GM04503 (cell line): Measurements from ENCODE around the gene KAZN.

Experiments
- DNase-seq: peaks from one replicate; pipeline ENCODE4 v3.0.0-alpha.2; 2012; ENCODE audit warnings: low read depth

Gene KAZN

DNA sequence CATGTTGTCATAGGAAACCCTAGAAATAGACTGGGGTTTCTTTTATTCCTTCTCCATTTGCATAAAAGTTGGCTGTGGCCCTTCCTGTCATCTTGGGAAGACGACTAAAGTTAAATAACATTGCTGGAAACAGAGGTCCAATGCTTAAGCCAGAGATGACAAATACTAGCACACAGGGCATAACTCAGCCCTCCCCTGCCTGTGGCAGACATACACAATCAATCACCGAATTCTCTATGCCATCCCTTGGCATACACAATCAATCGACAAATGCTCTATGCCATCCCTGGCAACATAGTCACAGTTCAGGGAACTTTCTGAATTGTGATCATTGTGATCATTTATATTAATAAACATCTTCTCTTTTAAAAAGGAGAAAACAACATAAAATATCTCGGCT, 229.4 kb downstream of the KAZN start:
- DNase-seq = no peak

DNA sequence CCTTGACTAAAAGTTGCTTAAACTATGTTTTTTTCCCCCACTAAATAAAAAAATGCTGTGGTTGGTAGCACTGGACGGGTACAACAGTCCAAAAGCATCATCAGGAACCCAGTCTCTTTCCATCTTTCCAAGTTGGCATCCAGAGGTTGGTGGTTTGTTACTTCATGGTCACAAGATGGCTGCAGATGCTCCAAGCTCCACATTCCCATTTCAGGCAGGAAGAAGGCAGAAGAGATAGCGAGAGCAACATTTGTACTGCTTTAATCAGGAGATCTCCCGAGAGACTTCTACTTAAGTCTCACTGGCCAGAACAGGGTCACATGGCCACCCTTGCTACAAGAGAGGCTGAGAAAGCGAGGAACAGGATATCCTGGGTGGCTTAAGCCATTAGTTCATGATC, 230.2 kb downstream of the KAZN start:
- no peak for DNase-seq

DNA sequence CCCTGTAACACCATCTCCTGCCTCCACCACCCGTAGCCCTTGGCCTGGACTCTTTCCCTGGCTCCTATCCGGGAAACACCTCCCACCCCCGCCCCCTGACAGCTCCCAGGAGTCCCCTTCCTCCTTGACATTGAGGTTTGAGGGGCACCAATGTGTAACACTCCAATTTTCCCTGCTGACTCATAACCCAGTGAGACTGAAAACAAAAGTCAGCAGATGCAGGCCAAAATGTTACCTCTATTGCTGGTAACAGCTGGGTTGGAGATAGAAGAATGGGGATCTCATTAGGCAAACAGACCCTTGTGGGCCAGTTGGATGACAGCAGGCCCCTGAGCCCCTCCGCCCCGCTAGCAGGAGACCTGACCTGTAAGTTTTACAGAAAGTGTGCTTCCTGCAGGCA, 237.2 kb downstream of the KAZN start:
- no peak for DNase-seq

DNA sequence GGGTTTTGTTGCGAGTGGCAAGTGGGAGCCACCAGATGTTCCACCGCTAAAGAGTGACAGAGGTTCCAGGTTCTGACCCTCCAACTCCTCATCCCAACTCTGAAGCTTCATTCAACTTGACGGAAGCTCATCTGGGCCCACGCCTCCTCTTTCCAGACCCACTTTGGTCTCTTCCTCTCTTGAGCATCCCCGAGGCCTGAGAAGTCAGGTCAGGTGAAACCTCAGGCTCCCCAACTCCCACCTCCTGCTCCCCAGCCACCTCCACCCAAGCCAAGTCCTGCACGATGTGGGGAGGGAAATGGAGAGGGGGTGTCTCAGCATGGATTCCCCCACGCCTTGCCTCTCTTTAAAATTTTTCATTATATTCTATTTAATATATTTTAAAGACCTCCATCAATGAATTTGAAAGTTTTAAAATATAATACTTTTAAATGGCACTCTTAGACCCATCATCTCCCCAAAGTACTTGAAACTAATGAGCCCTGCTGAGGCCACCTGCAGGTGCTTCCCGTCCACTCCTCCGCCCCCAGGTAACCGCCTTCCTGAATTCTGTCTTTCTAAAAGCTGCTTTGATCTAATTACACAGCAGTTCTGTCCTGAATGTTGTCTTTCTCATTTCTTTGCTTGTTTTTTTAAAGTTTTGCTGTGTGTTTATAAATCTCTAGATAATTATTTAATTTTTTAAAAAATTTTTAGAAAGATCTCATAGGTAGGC, 238.1 kb downstream of the KAZN start:
- DNase-seq = no peak

DNA sequence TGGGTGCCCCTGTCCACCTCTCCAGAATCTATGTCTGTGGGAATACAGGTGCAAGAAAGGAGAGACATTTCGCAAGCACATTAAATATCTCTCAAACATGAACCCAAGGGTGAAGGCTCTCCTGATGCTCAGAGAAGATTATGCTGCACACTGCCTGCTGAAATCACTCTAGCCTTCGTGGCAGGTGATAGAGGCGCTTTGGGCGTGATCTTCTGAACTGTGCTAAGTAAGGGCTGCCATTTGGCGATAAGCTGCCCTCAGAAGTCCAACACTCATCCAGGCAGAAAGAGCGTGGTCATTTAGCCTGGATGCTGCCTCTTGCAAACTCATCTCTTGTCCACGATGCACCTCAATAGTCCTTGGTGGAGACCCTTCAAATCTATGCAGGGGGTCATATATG, 241.9 kb downstream of the KAZN start:
- DNase-seq = no peak

DNA sequence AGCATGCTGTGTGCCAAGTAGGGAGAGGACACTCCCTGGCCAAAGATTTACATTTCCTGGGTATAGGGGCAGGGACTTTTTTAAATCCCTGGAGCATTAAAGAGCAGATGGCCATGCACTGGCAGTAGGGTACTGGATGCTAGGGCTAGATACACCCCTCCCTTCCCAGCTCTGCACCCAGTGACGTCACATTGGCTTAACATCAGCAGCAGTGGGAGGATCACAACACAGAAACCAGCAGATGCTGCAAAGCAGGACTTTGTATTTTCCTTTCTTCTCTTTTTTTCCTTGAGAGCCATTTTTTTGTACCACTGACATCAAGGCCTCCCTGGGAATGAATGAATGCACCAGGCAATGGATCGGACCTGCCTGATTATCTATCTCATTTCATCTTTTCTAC, 243.0 kb downstream of the KAZN start:
- no peak for DNase-seq

DNA sequence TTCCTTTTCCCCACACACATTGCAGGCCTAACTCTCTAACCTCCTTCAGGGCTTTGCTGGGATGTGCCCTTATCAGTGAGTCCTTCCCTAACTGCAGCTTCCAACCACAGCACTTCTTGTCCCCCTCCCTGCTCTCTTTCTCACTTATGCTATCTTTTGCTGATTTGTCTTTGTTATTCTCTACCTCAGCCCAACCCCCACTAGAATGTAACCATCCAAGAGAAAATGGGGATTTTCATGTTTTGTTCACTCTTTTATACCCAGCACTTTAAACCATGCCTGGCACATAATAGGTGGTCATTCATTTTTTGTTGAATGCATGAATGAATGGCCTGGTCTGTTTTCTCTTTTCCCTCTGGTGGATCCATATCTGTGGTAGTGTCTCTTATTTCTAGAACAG, 243.5 kb downstream of the KAZN start:
- DNase-seq = no peak

DNA sequence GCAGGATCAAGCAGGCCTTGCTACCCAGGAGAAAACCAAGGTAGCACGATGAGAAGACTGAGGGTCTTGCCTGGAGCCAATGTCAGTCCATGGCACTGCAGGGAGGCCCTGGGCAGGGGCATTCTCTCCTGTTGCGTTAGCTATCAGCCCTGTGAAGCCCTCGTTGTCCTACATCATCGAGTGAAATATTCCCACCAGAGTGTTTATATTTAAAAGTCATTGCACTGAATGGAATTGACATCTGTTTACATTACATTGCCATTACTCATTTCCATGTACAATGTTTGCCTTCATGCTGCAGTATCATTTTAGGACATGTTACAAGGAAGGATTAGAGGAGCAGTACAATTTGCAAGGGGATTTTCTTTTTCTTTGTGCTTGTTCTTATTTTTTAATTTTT, 243.9 kb downstream of the KAZN start:
- no peak for DNase-seq

DNA sequence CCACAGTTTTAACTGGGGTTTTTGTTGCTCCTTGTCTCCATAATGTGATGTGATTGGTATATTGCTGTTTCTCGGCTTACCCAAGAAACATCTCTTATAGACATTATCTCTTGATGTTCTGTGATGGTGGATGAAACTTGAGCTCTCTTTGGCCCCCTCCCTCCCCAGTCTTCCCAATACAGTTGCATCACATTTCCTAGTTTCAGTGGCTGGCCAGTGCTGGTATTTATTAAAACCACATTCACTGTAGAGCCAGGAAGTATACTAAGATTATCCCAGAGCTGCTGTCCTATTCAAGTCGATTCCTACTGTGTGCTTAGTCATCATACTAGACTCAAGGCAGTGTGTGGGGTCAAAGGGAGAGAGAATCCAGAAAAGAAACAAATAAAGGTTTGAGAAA, 244.4 kb downstream of the KAZN start:
- DNase-seq = no peak

DNA sequence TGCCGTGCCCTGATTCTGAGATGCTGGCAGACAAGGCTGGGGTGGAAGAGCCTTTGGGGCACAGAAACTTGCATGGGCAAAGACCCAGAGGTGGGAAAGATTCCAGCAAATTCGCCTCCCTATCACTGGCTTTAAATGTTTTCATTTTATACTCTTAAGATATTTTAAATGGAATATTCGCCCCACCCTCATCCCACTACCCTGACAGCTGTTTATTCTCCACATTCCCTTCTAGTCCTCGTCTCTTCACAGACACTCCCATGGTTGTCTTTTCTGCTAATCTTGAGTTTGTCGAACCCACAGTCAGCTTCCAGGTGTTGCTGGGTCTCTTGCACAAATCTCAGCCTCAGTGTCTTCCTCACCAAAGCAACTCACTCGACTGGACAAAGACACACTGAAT, 245.0 kb downstream of the KAZN start:
- DNase-seq = no peak

DNA sequence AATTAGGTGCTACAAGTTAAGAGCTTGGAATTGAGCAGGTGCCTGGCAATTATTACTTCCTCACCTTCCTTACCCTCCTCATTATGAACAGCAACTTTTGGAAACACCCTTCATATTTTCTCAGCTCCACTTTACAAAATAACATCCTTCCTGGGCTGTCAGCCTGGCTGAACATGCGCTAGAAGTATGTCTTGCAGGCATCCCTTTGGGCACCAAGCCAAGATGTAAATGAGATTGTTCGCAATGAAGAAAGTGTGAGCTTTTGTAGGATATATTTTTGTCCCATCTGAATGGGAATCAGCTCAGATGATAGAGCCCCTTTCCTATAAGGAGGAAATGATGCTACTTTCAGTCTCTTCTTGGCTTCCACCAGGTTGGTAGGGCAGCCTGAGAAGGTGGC, 245.9 kb downstream of the KAZN start:
- no peak for DNase-seq

DNA sequence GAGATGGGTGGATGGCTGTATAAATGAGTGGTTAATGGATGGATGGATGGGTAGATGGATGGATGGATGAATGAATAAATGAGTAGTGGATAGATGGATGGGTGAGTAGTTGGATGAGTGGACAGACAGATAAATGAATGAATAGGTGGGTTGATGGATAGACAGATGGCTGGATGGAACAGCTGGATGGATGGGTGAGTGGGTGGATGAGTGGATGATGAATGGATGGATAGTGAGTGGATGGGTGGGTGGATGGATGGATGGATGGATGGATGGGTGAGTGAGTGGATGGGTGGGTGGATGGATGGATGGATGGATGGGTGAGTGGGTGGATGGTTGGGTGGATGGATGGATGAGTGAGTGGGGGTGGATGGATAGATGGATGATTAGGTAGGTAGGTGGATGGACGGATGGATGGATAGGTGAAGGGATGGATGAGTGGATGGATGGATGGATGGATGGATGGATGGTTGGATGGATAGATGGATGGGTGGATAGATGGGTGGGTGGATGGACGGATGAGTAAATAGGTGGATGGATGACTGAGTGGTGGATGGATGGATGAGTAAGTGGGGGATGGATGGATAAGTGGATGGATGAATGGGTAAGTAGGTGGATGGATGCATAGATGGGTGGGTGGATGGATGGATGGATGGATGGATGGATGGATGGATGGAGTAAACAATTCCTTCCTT, 246.6 kb downstream of the KAZN start:
- no peak for DNase-seq

DNA sequence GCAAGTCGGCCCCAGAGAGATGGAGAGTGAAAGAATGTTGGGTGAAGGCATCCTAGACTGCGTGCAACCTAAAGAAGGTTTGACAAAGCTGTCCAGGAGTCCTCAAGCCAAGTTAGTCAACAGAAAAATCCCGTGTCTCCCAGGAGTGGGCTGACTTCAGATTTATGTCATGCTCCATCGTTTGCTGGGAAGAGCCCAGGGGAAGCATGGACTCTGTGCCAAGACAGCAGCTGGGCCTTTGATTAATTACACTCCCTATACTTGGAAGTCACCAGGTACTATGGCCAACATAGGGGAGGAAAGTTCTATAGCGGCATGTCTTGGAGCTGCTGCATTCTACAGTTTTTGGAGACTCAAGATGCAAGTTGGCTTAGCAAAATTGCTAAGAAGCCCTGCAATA, 247.4 kb downstream of the KAZN start:
- DNase-seq = no peak

DNA sequence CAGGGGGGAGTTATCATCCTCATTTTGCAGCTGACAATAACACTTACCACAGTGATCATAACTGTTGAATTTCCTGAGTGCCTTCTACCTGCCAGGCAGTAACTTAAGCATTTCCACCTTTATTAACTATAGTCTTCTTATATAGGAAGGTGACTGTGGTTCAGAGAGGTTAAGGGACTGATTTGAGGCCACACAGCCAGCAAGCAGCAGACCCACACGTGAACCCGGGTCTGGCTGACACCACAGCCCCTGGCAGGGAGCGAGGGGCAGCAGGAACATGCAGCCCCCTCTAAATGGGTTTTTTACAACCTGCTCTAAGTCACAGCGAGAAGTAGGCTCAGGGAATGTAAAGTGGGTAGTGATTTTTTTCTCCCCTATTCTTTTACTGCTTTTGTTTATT, 248.2 kb downstream of the KAZN start:
- DNase-seq = no peak

DNA sequence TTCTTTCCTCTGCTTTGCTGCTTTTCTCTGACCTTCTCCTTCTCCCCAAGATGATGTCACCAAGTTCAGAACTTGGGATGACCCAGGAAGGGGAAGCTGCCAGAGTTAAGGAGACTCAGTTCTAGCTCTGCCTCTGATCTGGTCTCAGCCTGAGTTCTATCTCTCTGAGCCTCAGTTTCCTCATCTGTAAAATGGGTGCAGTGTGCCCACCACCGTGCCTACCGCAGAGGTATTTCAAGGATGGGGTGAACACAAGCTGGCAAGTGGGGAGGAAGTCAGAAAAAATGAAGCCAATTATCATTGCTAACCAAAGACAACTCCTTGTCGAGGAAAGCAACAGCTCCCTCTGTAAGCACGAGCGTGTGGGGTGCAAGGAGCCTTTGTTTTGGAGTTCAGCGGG, 249.7 kb downstream of the KAZN start:
- no peak for DNase-seq

DNA sequence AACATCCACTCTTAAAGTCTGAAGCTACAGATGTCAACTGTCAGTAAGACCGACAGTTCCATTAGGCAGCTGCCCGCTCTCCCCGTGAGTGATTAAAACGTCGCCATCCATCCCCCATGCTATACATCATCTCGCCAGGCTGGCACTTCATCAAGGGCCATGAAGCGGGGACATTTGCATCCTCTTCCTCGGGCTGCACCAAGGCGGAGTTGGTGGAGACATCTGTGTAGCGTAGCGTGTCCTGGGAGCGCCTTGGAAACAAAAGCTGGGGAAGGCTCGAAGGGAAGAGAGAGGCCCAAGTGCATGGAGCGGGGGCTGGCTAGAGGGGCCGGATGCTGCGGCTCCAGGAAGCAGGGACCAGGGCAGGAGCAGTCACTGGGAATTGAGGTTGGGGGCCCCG, 250.1 kb downstream of the KAZN start:
- no peak for DNase-seq

DNA sequence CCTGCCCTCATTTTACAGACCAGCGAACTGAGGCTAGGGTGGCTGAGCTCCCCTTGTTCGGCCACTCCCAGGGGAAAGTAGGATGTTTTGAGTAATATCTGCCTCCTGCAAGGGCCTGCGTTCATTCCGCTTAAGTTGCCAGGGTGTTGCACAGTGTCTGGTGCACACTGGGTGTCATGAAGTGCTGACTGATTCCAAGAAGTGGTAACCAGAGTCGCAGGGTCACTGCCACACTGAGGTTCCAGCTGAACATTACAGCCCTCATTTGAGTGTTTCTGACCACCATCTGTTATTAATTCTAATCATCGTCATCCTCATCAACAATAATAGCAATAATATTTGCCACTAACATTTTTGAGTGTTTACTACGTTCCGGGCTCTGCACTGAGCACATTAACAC, 250.6 kb downstream of the KAZN start:
- peak; percentile 26 for DNase-seq

DNA sequence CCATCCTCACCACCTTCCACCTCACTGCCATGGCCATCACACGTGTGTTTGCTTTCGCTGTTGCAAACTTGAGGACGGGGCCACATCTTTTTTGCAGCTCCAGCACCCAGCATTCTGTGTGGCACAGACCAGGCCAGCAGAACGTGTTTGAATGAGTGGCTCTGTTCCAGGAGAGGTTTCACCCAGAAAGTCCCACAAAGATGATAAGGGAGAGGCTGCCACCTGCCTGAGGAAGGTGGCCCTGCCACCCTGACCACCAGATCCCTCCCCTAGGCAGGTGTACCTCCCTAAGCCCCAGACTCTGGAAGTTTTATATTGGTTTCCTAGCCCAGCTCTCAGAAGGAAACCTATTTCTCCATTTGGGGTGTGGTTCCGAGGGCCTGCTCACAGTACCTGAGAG, 252.1 kb downstream of the KAZN start:
- DNase-seq = no peak

DNA sequence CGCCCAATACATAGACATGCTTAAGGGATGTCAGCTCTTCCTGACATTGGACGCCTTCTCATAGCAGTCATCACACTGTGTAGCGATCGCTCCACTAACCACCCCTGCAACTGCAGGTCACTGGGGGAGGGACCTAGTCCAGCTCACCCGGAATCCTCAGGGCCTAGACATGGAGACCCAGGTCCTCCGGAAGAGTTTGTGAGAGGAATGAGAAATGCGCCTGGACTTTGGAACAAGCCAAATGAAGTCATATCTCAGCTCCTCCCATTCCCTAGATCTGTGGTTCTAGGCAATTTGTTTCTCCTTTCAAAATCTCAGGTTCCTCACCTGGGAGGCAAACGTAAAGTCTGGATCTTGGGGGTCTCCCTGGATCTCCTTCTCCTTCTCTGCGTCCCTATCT, 253.3 kb downstream of the KAZN start:
- no peak for DNase-seq

DNA sequence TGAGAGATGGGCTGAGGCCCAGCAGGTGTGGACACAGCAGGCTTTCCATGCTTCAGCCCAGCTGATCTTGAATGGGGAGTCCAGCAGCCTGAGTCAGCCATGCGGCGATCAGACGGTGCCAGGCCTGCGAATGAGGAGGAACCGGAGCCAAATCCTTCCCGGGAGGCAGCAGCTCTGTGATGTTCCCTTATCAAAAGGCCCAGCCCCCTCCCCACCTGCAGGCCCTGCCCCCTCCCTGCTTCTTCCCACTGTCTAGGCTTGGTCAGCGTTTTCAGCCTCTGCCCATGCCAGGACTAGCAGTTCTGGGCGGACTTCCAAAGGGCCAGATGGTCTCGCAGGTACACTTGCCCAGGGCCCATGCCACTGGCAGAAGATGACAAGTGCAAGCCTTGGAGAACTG, 253.8 kb downstream of the KAZN start:
- no peak for DNase-seq

DNA sequence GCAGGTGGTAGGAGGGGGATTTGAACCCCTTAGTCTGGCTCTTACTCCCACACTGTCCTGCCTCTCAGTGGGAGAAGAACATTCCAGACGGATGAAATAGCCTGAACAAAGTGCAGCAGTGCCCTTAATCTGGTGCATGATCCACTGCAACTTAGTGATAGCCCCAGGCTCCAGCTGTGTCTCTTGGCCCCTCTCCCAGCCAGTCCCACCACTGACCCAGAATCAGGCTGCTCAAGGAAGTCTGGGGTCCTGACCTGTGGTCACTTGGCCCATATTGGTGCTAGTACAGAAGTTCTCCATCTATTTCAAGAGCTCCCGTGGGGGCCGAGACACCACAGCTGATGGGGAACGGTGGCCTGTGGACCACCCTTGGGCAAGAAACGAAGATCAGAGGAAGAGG, 255.0 kb downstream of the KAZN start:
- no peak for DNase-seq

DNA sequence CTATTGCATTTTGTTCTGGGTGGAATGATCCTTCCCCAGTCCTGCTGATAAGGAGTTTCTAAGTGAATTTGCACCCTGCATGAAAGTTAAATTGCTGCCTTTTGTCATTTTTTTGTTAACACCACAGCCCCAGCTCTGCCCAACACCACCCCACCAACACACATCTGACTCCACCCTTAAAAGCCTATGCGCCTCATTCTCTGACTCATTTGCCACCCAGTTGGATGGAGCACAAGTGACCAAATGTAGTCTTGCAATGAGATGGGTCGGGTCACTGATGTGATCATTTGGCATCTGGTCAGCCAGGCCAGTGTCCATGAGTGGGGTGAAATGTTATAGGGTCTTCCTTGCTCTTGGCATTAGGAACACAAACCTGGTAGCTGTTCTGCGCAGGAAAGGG, 256.8 kb downstream of the KAZN start:
- DNase-seq = no peak

DNA sequence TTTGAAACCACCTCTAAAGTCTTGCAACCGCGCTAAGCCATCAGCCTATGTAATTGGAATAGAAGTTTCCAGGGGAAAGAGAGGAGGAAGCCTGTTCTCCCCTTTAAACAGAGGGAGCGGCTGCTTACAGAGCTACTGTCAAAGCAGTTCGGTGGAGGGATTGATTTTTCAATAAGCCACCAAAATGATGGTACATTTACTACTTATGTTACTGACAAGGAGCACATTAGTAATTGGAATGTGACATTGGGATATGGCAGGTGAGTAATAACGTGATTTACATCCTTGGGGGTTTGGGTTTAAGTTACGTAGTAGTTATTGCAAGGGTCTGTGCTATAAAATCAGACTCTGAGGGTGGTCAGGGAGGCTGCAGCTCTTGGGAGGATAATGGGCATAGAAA, 257.3 kb downstream of the KAZN start:
- no peak for DNase-seq
